Measurements from ENCODE around the gene CACNA2D4. TPM values are rescaled to one million over a fixed set of nuclear protein-coding genes. Genes with fewer than 3 reads are reported as not detected.

CACNA2D4 gene
- total RNA-seq, 4 donors from 2014 or later, result 1.5 to 2.6 (median 2.0) TPM

GRCh38 chr12:1932264-1932777 is 13.9 kb upstream of the CACNA2D4 start:
- no peak for TF ChIP-seq POLR2A (IDR thresholded peaks at IDR 0.05)
- TF ChIP-seq CTCF (IDR thresholded peaks at IDR 0.05), result no peak
- Histone ChIP-seq H3K36me3 (no peaks in the 10 kb centered on the region), H3K27me3 (no peaks in the 10 kb centered on the region), H3K4me3 (replicated peaks in 1 of 3) (no peak overlapping the region), H3K9me3 (no peaks in the 10 kb centered on the region), H3K27ac (peak overlapping the region in 2 of 3 donors; percentile 8 to 24), H3K4me1 (peaks cover 12 to 29% of the 10 kb centered on the region in 2 donors)
- intact Hi-C loops (cut with DNase I), result no loop called here
- WGBS, 2 donors, result 15 to 42% methylated on average over 16 of the region's 16 CpGs
- DNase-seq, result peak; percentile 88 to 91

GRCh38 chr12:1931642-1932041 is 13.2 kb upstream of the CACNA2D4 start:
- H3K36me3 ChIP-seq, result no peaks in the 10 kb centered on the region
- intact Hi-C loops (cut with DNase I), result no loop called here
- no peak for TF ChIP-seq CTCF (IDR thresholded peaks at IDR 0.05)
- TF ChIP-seq POLR2A (IDR thresholded peaks at IDR 0.05), result no peak
- 93% methylated on average over 9 of the region's 9 CpGs for WGBS, 2 donors
- DNase-seq, result no peak
- peaks cover 5 to 22% of the 10 kb centered on the region in 2 donors for H3K4me1 ChIP-seq
- H3K9me3 ChIP-seq, result no peaks in the 10 kb centered on the region
- H3K27ac ChIP-seq, result peak overlapping the region in 1 of 3 donors; percentile 24
- no peak overlapping the region for H3K4me3 ChIP-seq (replicated peaks in 1 of 3)
- H3K27me3 ChIP-seq, result no peaks in the 10 kb centered on the region

- Histone ChIP-seq H3K4me1 (peaks cover under 1 to 17% of the 10 kb centered on the region in 2 donors), H3K27me3 (no peaks in the 10 kb centered on the region), H3K27ac (no peak overlapping the region), H3K36me3 (no peaks in the 10 kb centered on the region), H3K4me3 (replicated peaks in 1 of 3) (no peak overlapping the region), H3K9me3 (no peaks in the 10 kb centered on the region)
- 86 to 92% methylated on average over 24 to 25 of the region's 27 CpGs for WGBS, 2 donors
- TF ChIP-seq POLR2A (IDR thresholded peaks at IDR 0.05), result no peak
- TF ChIP-seq CTCF (IDR thresholded peaks at IDR 0.05), result no peak
- intact Hi-C loops (cut with DNase I), result no loop called here
- no peak for DNase-seq
Measured at GRCh38 chr12:1930803-1931597, 12.5 kb upstream of the CACNA2D4 start.

- Histone ChIP-seq H3K27ac (no peak overlapping the region), H3K4me3 (replicated peaks in 1 of 3) (no peak overlapping the region), H3K27me3 (no peaks in the 10 kb centered on the region), H3K4me1 (peaks cover 0 to 16% of the 10 kb centered on the region in 2 donors), H3K9me3 (no peaks in the 10 kb centered on the region), H3K36me3 (no peaks in the 10 kb centered on the region)
- WGBS, 2 donors, result 87 to 93% methylated on average over 11 of the region's 11 CpGs
- intact Hi-C loops (cut with DNase I), result no loop called here
- no peak for DNase-seq
- TF ChIP-seq CTCF (IDR thresholded peaks at IDR 0.05), result no peak
- TF ChIP-seq POLR2A (IDR thresholded peaks at IDR 0.05), result no peak
Measured at GRCh38 chr12:1929985-1930802, 11.7 kb upstream of the CACNA2D4 start.

All from thyroid gland (tissue), 4 donors.